Measurements from ENCODE around the gene SYT3. TPM values are rescaled to one million over a fixed set of nuclear protein-coding genes. Genes with fewer than 3 reads are reported as not detected.
"Not testable (repeated sequence)": the region's sequence is repeated elsewhere in the genome, so short reads cannot be mapped to it uniquely, and the experiment has no call there.

Gene SYT3
- total RNA-seq, 4 donors from 2014 or later: 1.2 TPM; not detected in 3

DNA sequence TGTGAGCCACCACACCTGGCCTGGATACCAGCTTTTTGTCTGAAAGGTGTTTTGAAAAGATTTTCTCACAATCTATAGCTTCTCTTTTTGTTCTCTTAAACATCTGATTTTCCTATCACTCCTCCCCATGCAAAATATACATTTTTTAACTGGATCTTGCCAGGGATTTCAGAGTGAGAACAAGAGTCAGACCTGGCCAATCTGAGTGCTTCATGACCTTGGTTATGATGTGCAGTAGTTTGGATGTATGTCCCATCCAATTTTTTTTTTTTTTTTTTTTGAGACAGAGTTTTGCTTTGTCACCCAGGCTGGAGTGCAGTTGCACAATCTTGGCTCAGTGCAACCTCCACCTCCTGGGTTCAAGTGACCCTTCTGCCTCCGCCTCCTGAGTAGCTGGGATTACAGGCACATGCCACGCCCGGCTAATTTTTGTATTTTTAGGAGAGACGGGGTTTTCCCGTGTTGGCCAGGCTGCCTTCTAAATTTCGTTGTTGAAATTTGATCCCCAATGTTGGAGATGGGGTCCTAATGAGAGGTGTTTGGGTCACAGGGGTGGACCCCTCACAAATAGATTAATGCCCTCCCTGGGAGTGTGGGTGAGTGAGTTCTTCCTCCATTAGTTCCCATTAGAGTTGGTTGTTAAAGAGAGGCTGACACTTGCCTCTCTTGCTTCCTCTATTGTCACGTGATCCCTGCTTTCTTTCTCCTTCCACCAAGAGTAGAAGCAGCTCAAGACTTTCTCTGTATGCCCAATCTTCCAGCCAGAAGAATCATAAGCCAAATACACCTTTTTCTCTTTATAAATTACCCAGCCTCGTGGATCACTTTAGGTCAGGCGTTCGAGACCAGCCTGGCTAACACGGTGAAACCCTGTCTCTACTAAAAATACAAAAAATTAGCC, 26.9 kb downstream of the SYT3 start:
- H3K36me3 ChIP-seq, DNase-seq: not testable (repeated sequence)

DNA sequence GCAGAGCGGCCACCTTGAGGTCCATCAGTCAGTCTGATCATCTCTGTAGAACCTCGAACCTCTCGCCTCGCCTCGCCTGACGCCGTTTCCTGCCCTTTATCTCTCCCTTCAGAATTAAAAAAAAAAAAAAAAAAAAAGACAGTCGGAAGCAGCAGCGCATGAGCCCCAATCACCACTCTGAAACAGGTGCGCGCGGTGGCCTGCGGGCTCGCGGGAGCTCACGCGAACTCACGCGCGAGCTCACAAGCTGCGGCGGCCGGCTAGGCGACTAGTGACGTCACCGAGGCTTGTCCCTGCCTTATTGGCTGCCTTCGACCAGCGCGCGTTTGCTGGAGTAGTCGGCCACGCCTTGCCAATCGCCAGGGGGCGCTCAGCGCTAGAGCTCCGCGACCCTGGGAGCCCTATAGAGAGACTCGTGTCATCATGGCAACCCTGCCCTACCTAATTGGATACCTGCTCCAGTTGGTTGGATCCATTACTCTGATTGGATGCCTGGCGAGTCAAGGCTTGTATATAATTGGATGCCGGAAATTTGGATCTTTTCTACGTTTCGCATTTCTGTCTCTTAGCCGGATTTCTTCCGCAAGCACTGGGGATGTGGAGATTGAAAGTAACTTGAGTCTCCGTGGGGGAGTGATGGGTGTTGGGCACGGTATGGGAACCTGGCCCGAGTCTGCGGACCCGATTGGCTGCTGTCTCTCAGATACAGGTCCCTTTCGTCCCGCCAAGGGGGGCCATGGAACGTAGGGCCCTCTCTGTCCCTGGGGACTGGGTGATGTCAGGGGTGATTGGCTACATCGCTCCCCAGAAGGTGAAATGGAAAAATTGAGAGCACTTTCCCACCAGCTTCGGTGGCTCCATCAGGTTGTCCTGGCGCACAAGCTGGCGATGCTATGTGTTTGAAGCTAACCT, 31.6 kb downstream of the SYT3 start:
- Histone ChIP-seq H3K4me3 (no peak overlapping the region), H3K27me3 (no peaks in the 10 kb centered on the region)
- DNase-seq: peak; percentile 47 to 71 (median 60)

More for the DNA sequence above, 26.9 kb downstream of the SYT3 start:
- not testable (repeated sequence) for H3K27ac ChIP-seq, H3K4me1 ChIP-seq, H3K27me3 ChIP-seq, H3K4me3 ChIP-seq, H3K9me3 ChIP-seq

DNA sequence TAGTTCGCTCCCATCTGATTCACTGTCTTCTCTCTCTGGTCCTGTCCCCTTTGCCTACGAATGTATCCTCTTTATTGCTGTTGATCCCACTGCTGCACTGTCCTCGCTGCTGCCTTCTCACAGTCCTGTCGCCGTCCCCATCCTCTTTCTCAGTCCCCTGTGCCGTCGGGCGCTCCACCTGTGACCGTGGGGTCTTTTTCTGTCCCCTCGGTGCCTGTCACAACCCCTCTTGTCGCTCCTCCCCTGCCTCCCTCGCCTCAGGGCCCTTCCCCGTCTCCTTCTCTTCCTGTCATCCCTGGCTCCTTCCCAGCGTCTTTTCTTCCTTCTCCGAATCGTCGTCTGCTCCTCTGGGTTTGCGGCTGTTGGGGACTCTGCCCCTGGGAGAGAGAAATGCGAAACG, 32.3 kb downstream of the SYT3 start:
- no peak for DNase-seq
- TF ChIP-seq, protein P1, sequence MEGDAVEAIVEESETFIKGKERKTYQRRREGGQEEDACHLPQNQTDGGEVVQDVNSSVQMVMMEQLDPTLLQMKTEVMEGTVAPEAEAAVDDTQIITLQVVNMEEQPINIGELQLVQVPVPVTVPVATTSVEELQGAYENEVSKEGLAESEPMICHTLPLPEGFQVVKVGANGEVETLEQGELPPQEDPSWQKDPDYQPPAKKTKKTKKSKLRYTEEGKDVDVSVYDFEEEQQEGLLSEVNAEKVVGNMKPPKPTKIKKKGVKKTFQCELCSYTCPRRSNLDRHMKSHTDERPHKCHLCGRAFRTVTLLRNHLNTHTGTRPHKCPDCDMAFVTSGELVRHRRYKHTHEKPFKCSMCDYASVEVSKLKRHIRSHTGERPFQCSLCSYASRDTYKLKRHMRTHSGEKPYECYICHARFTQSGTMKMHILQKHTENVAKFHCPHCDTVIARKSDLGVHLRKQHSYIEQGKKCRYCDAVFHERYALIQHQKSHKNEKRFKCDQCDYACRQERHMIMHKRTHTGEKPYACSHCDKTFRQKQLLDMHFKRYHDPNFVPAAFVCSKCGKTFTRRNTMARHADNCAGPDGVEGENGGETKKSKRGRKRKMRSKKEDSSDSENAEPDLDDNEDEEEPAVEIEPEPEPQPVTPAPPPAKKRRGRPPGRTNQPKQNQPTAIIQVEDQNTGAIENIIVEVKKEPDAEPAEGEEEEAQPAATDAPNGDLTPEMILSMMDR (IDR thresholded peaks at IDR 0.05): no peak
- no peak for TF ChIP-seq POLR2A (IDR thresholded peaks at IDR 0.05)
- Histone ChIP-seq H3K9me3 (no peaks in the 10 kb centered on the region), H3K4me1 (no peaks in the 10 kb centered on the region), H3K27me3 (no peaks in the 10 kb centered on the region), H3K36me3 (no peaks in the 10 kb centered on the region), H3K4me3 (no peak overlapping the region), H3K27ac (no peak overlapping the region)

More for the DNA sequence above, 31.6 kb downstream of the SYT3 start:
- no peaks in the 10 kb centered on the region for H3K4me1 ChIP-seq
- H3K9me3 ChIP-seq: no peaks in the 10 kb centered on the region
- H3K36me3 ChIP-seq: no peaks in the 10 kb centered on the region
- H3K27ac ChIP-seq: no peak overlapping the region
- TF ChIP-seq, protein P1 (IDR thresholded peaks at IDR 0.05): peak in 1 of 6 experiments; percentile 7
- TF ChIP-seq POLR2A (IDR thresholded peaks at IDR 0.05): no peak

DNA sequence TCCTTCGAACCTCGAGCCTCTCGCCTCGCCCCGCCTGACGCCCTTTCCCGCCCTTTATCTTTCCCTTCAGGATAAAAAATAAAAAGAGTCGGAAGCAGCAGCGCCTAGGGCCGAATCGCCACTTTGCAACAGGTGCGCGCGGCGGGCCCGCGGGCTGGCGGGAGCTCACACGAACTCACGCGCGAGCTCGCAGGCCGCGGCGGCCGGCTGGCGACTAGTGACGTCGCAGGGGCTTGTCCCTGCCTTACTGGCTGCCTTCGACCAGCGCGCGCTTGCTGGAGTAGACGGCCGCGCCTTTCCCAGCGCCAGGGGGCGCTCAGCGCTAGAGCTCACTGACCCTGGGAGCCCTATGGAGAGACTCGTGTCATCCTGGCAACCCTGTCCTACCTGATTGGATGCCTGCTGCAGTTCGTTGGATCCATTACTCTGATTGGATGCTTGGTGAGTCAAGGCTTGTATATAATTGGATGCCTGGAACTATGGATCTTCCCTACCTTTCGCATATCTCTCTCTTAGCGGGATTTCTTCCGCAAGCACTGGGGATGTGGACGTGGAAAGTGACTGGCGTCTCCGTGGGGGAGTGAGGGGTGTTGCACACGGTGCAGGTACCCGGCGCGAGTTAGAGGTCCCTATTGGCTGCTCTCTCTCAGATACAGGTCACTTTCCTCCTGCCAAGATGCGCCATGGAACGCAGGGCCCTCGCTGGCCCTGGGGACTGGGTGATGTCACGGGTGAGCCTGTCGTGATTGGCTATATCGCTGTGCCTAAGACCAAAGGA, 33.4 kb downstream of the SYT3 start:
- H3K9me3 ChIP-seq, H3K27me3 ChIP-seq, H3K27ac ChIP-seq, H3K4me3 ChIP-seq, H3K4me1 ChIP-seq, DNase-seq, H3K36me3 ChIP-seq: not testable (repeated sequence)

DNA sequence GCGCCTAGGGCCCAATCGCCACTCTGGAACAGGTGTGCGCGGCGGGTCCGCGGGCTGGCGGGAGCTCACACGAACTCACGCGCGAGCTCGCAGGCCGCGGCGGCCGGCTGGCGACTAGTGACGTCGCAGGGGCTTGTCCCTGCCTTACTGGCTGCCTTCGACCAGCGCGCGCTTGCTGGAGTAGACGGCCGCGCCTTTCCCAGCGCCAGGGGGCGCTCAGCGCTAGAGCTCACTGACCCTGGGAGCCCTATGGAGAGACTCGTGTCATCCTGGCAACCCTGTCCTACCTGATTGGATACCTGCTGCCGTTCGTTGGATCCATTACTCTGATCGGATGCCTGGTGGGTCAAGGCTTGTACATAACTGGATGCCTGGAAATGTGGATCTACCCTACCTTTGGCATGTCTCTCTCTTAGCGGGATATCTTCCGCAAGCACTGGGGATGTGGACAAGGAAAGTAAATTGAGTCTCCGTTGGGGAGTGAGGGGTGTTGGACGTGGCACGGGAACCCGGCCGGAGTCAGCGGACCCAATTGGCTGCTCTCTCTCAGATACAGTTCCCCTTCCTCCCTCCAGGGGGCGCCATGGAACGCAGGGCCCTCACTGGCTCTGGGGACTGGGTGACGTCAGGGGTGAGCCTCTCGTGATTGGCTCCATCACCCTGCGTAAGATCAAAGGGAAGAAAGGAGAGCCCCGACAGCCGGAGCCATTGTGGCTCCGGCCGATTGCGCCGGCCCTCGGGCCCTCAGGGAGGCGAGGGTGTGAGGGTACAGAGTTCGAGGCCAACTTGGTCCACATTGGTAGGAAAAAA, 35.2 kb downstream of the SYT3 start:
- not testable (repeated sequence) for H3K36me3 ChIP-seq, H3K4me1 ChIP-seq, H3K27me3 ChIP-seq, H3K9me3 ChIP-seq, DNase-seq, H3K4me3 ChIP-seq, H3K27ac ChIP-seq

DNA sequence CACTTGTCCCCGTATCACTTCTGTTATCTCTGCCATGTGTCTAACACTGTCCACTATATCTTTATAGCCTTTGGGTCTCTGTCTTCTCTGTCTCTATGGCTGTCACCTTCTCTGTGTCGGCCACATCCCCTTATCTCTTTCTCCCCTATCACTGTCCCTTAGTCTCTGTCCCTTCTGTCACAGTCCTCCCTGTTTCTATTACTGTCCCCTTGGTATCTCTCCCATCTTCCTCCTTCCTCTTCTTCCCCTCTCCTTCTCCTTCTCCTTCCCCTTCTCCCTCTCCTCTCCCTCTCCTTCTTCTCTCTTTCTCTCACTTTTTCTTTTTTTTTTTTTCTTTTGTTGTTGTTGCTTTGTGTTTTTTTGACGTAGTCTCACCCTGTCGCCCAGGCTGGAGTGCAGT, 36.7 kb downstream of the SYT3 start:
- H3K27me3 ChIP-seq: no peaks in the 10 kb centered on the region
- no peaks in the 10 kb centered on the region for H3K9me3 ChIP-seq
- H3K27ac ChIP-seq: no peak overlapping the region
- no peaks in the 10 kb centered on the region for H3K4me1 ChIP-seq
- TF ChIP-seq, protein P1 (IDR thresholded peaks at IDR 0.05): no peak
- no peak for TF ChIP-seq POLR2A (IDR thresholded peaks at IDR 0.05)
- no peaks in the 10 kb centered on the region for H3K36me3 ChIP-seq
- no peak overlapping the region for H3K4me3 ChIP-seq
- no peak for DNase-seq

All from Peyer's patch (tissue), 4 donors.